ENCODE results near the gene FYCO1. TPM values are rescaled to one million over a fixed set of nuclear protein-coding genes. Genes with fewer than 3 reads are reported as not detected.

FYCO1 gene
- total RNA-seq, 1 donor from 2014 or later: 40.9 TPM

DNA sequence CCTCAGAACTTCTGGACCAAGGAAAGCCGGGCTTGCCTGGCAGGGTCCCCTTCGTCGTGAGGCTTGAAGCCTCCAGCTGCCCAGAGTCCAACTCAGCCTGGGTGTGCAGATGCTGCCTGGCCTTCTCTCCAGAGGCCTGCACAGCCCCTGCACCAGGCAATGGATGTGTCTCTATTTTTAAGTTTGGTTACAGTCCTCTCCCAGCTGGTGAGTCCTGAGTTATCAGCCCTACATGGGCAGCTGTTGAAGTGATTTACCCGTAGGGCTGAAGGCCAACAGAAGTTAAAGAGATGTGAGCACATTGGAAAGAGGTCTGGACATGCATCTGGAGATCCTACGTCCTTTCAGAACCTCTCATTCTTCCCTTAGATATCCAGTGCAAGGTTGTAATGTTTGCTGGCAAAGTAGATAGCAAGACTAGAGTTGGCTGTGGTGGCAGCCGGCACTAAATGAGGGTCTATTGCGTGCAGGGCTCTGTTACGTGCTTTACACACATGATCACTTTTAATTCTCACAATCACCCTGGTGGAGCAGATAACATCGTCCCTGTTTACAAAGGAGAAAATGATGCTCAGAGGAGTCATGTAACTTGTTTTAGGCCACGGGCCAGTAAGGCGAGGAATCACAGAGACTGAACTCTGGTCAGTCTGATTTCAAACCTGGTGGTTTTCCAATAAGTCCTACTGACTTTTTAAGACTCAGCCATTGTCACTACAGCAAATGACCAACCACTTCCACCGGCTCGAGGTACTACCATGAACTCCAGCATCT is 9.9 kb downstream of the FYCO1 start:
- ATAC-seq (no peak), DNase-seq (no peak)
- peak overlapping the region; percentile 82 for H3K27ac ChIP-seq
- H3K9me3 ChIP-seq: no peaks in the 10 kb centered on the region
- H3K27me3 ChIP-seq (ENCODE audit: low read depth): no peaks in the 10 kb centered on the region
- H3K4me1 ChIP-seq: peaks cover 71% of the 10 kb centered on the region
- peaks cover 42% of the 10 kb centered on the region for H3K36me3 ChIP-seq
- TF ChIP-seq, protein P1, sequence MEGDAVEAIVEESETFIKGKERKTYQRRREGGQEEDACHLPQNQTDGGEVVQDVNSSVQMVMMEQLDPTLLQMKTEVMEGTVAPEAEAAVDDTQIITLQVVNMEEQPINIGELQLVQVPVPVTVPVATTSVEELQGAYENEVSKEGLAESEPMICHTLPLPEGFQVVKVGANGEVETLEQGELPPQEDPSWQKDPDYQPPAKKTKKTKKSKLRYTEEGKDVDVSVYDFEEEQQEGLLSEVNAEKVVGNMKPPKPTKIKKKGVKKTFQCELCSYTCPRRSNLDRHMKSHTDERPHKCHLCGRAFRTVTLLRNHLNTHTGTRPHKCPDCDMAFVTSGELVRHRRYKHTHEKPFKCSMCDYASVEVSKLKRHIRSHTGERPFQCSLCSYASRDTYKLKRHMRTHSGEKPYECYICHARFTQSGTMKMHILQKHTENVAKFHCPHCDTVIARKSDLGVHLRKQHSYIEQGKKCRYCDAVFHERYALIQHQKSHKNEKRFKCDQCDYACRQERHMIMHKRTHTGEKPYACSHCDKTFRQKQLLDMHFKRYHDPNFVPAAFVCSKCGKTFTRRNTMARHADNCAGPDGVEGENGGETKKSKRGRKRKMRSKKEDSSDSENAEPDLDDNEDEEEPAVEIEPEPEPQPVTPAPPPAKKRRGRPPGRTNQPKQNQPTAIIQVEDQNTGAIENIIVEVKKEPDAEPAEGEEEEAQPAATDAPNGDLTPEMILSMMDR (IDR thresholded peaks at IDR 0.05): no peak
- H3K4me3 ChIP-seq: no peak overlapping the region
- intact Hi-C loops (cut with DNase I): no loop called here

DNA sequence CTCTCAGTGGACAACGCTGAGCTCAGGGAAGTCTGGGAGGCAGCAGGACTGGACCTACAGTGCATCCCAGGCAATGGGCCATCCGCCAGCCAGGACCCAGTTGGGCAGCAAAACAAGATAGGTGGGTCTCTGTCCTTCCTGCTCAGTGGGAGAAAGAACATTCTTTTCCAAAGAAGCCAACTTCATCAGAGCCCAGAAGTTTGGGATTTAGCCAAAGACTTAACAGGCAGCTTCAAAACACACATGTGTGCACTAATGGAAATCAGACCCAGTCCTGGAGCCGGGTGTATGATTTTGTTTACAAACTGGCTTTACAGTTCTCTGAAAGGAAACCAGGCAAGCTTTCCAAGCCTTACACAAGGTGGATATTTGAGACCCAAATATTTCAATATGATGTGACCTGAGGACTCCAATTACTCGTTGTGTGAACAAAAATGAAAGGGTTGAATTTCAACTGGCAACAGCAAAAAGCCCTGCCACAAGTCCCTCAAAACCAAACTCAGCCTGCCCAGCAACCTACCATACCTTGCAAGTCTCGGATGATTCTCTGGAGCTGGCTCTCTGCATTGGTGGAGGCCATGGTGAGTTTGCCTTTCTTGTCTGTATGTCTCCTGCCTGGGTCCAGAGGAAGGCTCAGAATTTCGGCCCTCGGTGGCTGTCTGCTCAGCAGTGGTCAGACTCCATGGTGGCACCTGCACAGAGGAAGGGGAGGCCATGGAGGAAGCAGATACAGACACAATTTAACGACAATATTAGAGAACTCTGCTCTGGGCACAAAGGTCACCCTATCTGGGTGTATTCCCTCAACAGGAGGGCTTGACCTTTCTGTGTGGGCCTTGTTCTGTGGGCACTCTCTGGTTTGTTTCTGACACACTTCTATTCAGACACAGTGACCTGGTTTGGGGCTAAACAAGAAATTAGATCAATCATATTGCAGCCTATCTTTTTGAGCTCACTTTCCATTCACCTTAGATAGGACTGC is 11.0 kb downstream of the FYCO1 start:
- intact Hi-C loops (cut with DNase I): no loop called here
- H3K36me3 ChIP-seq: peaks cover 53% of the 10 kb centered on the region

DNA sequence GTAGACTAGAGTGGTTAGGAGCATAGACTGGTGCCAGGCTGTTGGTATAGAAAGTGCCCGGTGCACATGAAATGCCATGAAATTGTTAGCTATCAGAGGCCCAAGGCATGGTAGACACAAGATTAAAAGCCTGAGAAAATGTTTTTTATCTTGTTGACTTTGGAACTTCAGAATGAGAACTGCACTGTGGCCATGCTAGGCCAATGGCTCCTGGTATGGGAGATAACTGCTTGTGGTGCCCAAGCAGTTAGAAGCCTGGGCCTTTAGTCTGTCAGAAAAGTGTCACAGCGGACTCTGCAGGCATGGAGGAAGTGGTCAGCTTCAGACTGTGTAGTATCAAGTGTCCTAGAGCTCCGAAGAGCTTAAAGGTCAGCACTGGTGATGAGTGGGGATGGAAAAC is 11.9 kb downstream of the FYCO1 start:
- TF ChIP-seq, protein P1 (IDR thresholded peaks at IDR 0.05): no peak
- Histone ChIP-seq H3K9me3 (no peaks in the 10 kb centered on the region), H3K36me3 (peaks cover 61% of the 10 kb centered on the region), H3K4me1 (peaks cover 52% of the 10 kb centered on the region), H3K27ac (no peak overlapping the region), H3K4me3 (no peak overlapping the region), H3K27me3 (ENCODE audit: low read depth) (no peaks in the 10 kb centered on the region)
- intact Hi-C loops (cut with DNase I): no loop called here
- ATAC-seq (no peak), DNase-seq (no peak)

More for the DNA sequence above, 11.0 kb downstream of the FYCO1 start:
- TF ChIP-seq, protein P1 (IDR thresholded peaks at IDR 0.05): no peak
- Histone ChIP-seq H3K4me1 (peaks cover 60% of the 10 kb centered on the region), H3K4me3 (no peak overlapping the region), H3K27me3 (ENCODE audit: low read depth) (no peaks in the 10 kb centered on the region), H3K27ac (peak overlapping the region; percentile 82), H3K9me3 (no peaks in the 10 kb centered on the region)
- no peak for ATAC-seq
- no peak for DNase-seq

DNA sequence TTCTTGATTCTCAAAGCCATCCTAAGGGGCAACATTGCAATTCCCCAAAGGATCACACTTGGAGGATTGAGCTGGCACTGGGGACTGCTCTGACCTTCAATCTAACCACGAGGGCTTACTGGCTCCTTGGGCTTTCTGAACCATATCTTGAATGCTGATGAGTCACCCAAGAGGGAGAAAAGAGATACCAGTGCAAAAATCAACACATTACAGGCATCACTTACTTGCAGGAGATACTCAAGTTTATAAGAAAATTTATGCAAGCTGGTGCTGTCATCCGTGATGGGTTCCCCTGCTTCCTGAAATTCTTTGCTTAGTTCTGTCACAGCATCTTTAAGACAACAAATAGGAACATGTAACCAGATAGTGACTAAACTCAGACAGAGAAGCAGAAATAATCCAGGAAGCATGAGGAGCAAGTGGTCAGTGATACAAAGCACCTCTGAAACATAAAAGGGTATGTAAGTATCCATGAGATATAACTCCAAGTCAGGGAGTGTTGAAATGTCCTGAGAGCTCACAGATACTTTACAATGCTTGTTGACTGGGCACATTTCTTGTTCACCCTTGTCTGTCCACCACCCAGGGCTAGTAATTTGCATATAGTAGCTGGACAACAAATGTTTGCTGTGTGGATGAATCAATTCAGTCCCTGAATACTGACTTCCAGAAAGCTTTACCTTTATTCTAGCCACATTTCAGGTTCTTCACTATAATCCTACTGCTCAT is 14.1 kb downstream of the FYCO1 start:
- DNase-seq: no peak
- no peak overlapping the region for H3K4me3 ChIP-seq
- TF ChIP-seq, protein P1 (IDR thresholded peaks at IDR 0.05): no peak
- no peaks in the 10 kb centered on the region for H3K27me3 ChIP-seq (ENCODE audit: low read depth)
- intact Hi-C loops (cut with DNase I): no loop called here
- ATAC-seq: no peak
- peaks cover 81% of the 10 kb centered on the region for H3K36me3 ChIP-seq
- peaks cover 40% of the 10 kb centered on the region for H3K4me1 ChIP-seq
- H3K27ac ChIP-seq: no peak overlapping the region
- no peaks in the 10 kb centered on the region for H3K9me3 ChIP-seq

DNA sequence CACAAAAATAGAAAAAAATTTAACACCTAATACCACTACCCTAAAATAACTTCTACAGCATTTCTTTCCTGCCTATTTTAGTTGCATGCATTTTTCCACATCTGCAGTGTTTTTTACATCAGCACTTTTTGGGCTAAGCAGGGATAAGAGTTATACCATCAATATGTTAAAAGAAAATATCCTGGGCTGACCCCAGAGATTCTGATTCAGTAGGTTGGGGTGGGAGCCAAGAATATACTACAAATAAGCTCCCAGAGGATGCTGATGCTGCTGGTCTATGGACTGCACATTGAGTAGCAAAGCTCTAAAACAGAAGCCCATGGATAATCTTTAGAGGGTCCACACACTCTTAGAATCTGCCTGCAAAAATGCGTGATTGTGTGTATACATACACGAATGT is 14.8 kb downstream of the FYCO1 start:
- intact Hi-C loops (cut with DNase I): no loop called here
- Histone ChIP-seq H3K27ac (no peak overlapping the region), H3K4me1 (peaks cover 34% of the 10 kb centered on the region), H3K9me3 (no peaks in the 10 kb centered on the region), H3K27me3 (ENCODE audit: low read depth) (no peaks in the 10 kb centered on the region), H3K36me3 (peaks cover 88% of the 10 kb centered on the region), H3K4me3 (no peak overlapping the region)
- TF ChIP-seq, protein P1 (IDR thresholded peaks at IDR 0.05): no peak
- DNase-seq (no peak), ATAC-seq (no peak)
